Naive thymus-derived CD8-positive, alpha-beta T cell (primary cell): ENCODE data around the gene SLC44A1. TPM values are rescaled to one million over a fixed set of nuclear protein-coding genes. Genes with fewer than 3 reads are reported as not detected.
A peak's percentile ranks its signal among the peaks of the same experiment; 100 is the strongest.
"Not testable (repeated sequence)": the region's sequence is repeated elsewhere in the genome, so short reads cannot be mapped to it uniquely, and the experiment has no call there.

Source experiments
- ATAC-seq, 2 donors: fragments of 150-1000 bp; cut with Tn5 transposase in 1 of 2; sonication (Bioruptor Pico), chemical (Tn5 transposase) in 1 of 2; 1 replicate in 1 of 2; 2 replicates in 1 of 2; pipeline ENCODE4 v1.10.0; 2021; ENCODE audit warnings: mild to moderate bottlenecking in 2 of 2, moderate library complexity in 2 of 2
- POLR2A ChIA-PET: fragments of 350-600 bp; sonication (Branson Sonifier 250); formaldehyde crosslinking; loops from one replicate; lab custom pipeline; 2021; ENCODE audit warnings: antibody characterized with exemption; lab: Charles Lee
- DNase-seq, 10 donors: peaks; one replicate each; pipeline versions ENCODE4 v3.0.0 to v3.0.0-alpha.2; 2020 to 2022
- H3K27ac Mint-ChIP-seq, 10 donors: one replicate each; pipeline ENCODE4 v1.8.0; 2020 to 2022; ENCODE audit warnings: mild to moderate bottlenecking in 10 of 10, mixed read lengths in 10 of 10, moderate library complexity in 4 of 10, inconsistent platforms in 1 of 10
- H3K27me3 Mint-ChIP-seq, 5 donors: one replicate each; pipeline ENCODE4 v1.8.0; 2021 to 2022; ENCODE audit warnings: mixed read lengths in 5 of 5
- H3K36me3 Mint-ChIP-seq, 3 donors: one replicate each; pipeline ENCODE4 v1.8.0; 2020 to 2022; ENCODE audit warnings: mixed read lengths in 3 of 3, mild to moderate bottlenecking in 2 of 3, inconsistent platforms in 1 of 3
- H3K4me1 Mint-ChIP-seq, 4 donors: one replicate each; pipeline ENCODE4 v1.8.0; 2021 to 2022; ENCODE audit warnings: mixed read lengths in 4 of 4
- H3K4me3 Mint-ChIP-seq, 10 donors: one replicate each; pipeline ENCODE4 v1.8.0; 2020 to 2022; ENCODE audit warnings: mild to moderate bottlenecking in 10 of 10, mixed read lengths in 10 of 10, moderate library complexity in 6 of 10, inconsistent platforms in 1 of 10
- H3K9me3 Mint-ChIP-seq, 9 donors: one replicate each; pipeline ENCODE4 v1.8.0; 2020 to 2022; ENCODE audit warnings: mixed read lengths in 9 of 9, mild to moderate bottlenecking in 3 of 9, inconsistent platforms in 1 of 9, moderate library complexity in 1 of 9
- polyA plus RNA-seq, 3 donors: library from polyadenylated mRNA; unstranded; fragments of 300-500 nt; fragmentation: Illumina TruSeq; gene quantifications; one replicate each; pipeline ENCODE4 v1.2.3, GENCODE V29; 2021
- total RNA-seq, 8 experiments: library from RNA in 2 of 8; stranded (reverse) in 2 of 8; gene quantifications; one replicate each; pipeline ENCODE4 v1.2.3 and lab custom pipeline; 2021 to 2026

The SLC44A1 gene
- total and polyA plus RNA-seq, 5 experiments from 2014 or later: 8.2 to 16.8 (median 12.2) TPM

GRCh38 chr9:105245029-105245890, 809 bp downstream of the SLC44A1 start:
- Mint-ChIP-seq H3K27me3 (peaks cover 5 to 12% (median 10%) of the 10 kb centered on the region in 5 donors), H3K4me1 (peaks cover 12 to 35% (median 30%) of the 10 kb centered on the region in 4 donors), H3K27ac (peak overlapping the region; percentile 29 to 92 (median 87)), H3K9me3 (no peaks in the 10 kb centered on the region), H3K36me3 (no peaks in the 10 kb centered on the region), H3K4me3 (peak overlapping the region; percentile 85 to 96 (median 92))
- DNase-seq (peak; percentile 10 to 72 (median 51)), ATAC-seq (peak; percentile 32 to 44)
- POLR2A ChIA-PET: interaction anchor here (0.7 to 1.7 kb wide), 7 partner anchors 41 to 254 kb away, joined by 3 to 10 read pairs (median 4); no protein-coding TSS in a partner anchor

- H3K9me3 Mint-ChIP-seq: no peaks in the 10 kb centered on the region
These were observed 1.4 kb downstream of the SLC44A1 start for GRCh38 chr9:105245891-105246161.

GRCh38 chr9:105246656-105247173, 2.3 kb downstream of the SLC44A1 start:
- peaks cover 0 to under 1% (median 0%) of the 10 kb centered on the region in 5 donors for H3K27me3 Mint-ChIP-seq
- POLR2A ChIA-PET: interaction anchor here (0.7 kb wide), 1 partner anchor 18 kb away, joined by 4 read pairs; no protein-coding TSS in a partner anchor
- H3K4me1 Mint-ChIP-seq: peaks cover 16 to 40% (median 30%) of the 10 kb centered on the region in 4 donors
- no peak for ATAC-seq
- H3K4me3 Mint-ChIP-seq: peak overlapping the region in 2 of 10 donors; percentile 10 to 96
- DNase-seq: no peak
- peak overlapping the region in 2 of 10 donors; percentile 78 to 86 for H3K27ac Mint-ChIP-seq
- no peaks in the 10 kb centered on the region for H3K36me3 Mint-ChIP-seq
- no peaks in the 10 kb centered on the region for H3K9me3 Mint-ChIP-seq

More at GRCh38 chr9:105245891-105246161, 1.4 kb downstream of the SLC44A1 start:
- POLR2A ChIA-PET: interaction anchor here (0.5 to 0.7 kb wide), 2 partner anchors 105 to 161 kb away, joined by 3 to 5 read pairs; no protein-coding TSS in a partner anchor
- Mint-ChIP-seq H3K27ac (peak overlapping the region; percentile 27 to 92 (median 87)), H3K4me3 (peak overlapping the region; percentile 85 to 96 (median 92)), H3K4me1 (peaks cover 12 to 35% (median 30%) of the 10 kb centered on the region in 4 donors), H3K27me3 (peaks cover 3 to 8% (median 6%) of the 10 kb centered on the region in 5 donors), H3K36me3 (no peaks in the 10 kb centered on the region)
- ATAC-seq (no peak), DNase-seq (no peak)

- Mint-ChIP-seq H3K4me1 (peaks cover 16 to 31% (median 20%) of the 10 kb centered on the region in 4 donors), H3K9me3 (no peaks in the 10 kb centered on the region), H3K27ac (no peak overlapping the region), H3K36me3 (no peaks in the 10 kb centered on the region), H3K4me3 (no peak overlapping the region), H3K27me3 (no peaks in the 10 kb centered on the region)
- DNase-seq (no peak), ATAC-seq (no peak)
- POLR2A ChIA-PET: no interaction called here
These were observed 4.2 kb downstream of the SLC44A1 start for GRCh38 chr9:105248691-105249090.

- POLR2A ChIA-PET: no interaction called here
- ATAC-seq (no peak), DNase-seq (no peak)
- no peaks in the 10 kb centered on the region for H3K9me3 Mint-ChIP-seq
- no peak overlapping the region for H3K27ac Mint-ChIP-seq
- H3K4me1 Mint-ChIP-seq: peaks cover 6 to 14% (median 8%) of the 10 kb centered on the region in 4 donors
- no peaks in the 10 kb centered on the region for H3K27me3 Mint-ChIP-seq
- H3K36me3 Mint-ChIP-seq: no peaks in the 10 kb centered on the region
- no peak overlapping the region for H3K4me3 Mint-ChIP-seq
These were observed 6.7 kb downstream of the SLC44A1 start for GRCh38 chr9:105251133-105251532.

GRCh38 chr9:105251733-105252404, 7.4 kb downstream of the SLC44A1 start:
- POLR2A ChIA-PET: interaction anchor here (0.7 kb wide), 1 partner anchor 153 kb away, joined by 4 read pairs; no protein-coding TSS in a partner anchor
- ATAC-seq: no peak
- Mint-ChIP-seq H3K4me1 (peaks cover 3 to 8% (median 5%) of the 10 kb centered on the region in 4 donors), H3K27ac (no peak overlapping the region), H3K27me3 (no peaks in the 10 kb centered on the region), H3K4me3 (no peak overlapping the region), H3K9me3 (no peaks in the 10 kb centered on the region), H3K36me3 (no peaks in the 10 kb centered on the region)
- no peak for DNase-seq

GRCh38 chr9:105252405-105252756, 7.9 kb downstream of the SLC44A1 start:
- H3K27ac Mint-ChIP-seq: peak overlapping the region in 1 of 10 donors; percentile 10
- peaks cover 4 to 8% (median 6%) of the 10 kb centered on the region in 4 donors for H3K4me1 Mint-ChIP-seq
- no peaks in the 10 kb centered on the region for H3K36me3 Mint-ChIP-seq
- no peak overlapping the region for H3K4me3 Mint-ChIP-seq
- no peaks in the 10 kb centered on the region for H3K27me3 Mint-ChIP-seq
- H3K9me3 Mint-ChIP-seq: no peaks in the 10 kb centered on the region
- ATAC-seq (no peak), DNase-seq (no peak)
- POLR2A ChIA-PET: interaction anchor here (0.7 kb wide), 1 partner anchor 153 kb away, joined by 4 read pairs; no protein-coding TSS in a partner anchor

- H3K9me3 Mint-ChIP-seq: no peaks in the 10 kb centered on the region
- no peaks in the 10 kb centered on the region for H3K27me3 Mint-ChIP-seq
- H3K36me3 Mint-ChIP-seq: no peaks in the 10 kb centered on the region
- H3K4me1 Mint-ChIP-seq: peaks cover 6 to 14% (median 11%) of the 10 kb centered on the region in 4 donors
- no peak overlapping the region for H3K27ac Mint-ChIP-seq
- ATAC-seq (no peak), DNase-seq (no peak)
- no peak overlapping the region for H3K4me3 Mint-ChIP-seq
- POLR2A ChIA-PET: no interaction called here
These were observed 9.8 kb downstream of the SLC44A1 start for GRCh38 chr9:105254226-105254625.

- H3K27ac Mint-ChIP-seq: no peak overlapping the region
- no peaks in the 10 kb centered on the region for H3K27me3 Mint-ChIP-seq
- no peaks in the 10 kb centered on the region for H3K36me3 Mint-ChIP-seq
- POLR2A ChIA-PET: interaction anchor here (0.6 kb wide), 1 partner anchor 136 kb away, joined by 5 read pairs; no protein-coding TSS in a partner anchor
- peaks cover 9 to 19% (median 12%) of the 10 kb centered on the region in 4 donors for H3K4me1 Mint-ChIP-seq
- no peak overlapping the region for H3K4me3 Mint-ChIP-seq
- H3K9me3 Mint-ChIP-seq: no peaks in the 10 kb centered on the region
- ATAC-seq (no peak), DNase-seq (no peak)
These were observed 11.0 kb downstream of the SLC44A1 start for GRCh38 chr9:105255421-105255820.

GRCh38 chr9:105256569-105256968, 12.1 kb downstream of the SLC44A1 start:
- ATAC-seq, H3K4me3 Mint-ChIP-seq, DNase-seq, H3K36me3 Mint-ChIP-seq, H3K9me3 Mint-ChIP-seq, H3K27ac Mint-ChIP-seq, H3K27me3 Mint-ChIP-seq, POLR2A ChIA-PET: not testable (repeated sequence)
- peaks cover 6 to 19% (median 9%) of the 10 kb centered on the region in 4 donors for H3K4me1 Mint-ChIP-seq

- Mint-ChIP-seq H3K27me3 (no peaks in the 10 kb centered on the region), H3K4me3 (no peak overlapping the region), H3K36me3 (no peaks in the 10 kb centered on the region), H3K27ac (peak overlapping the region in 1 of 10 donors; percentile 3), H3K4me1 (peaks cover 6 to 19% (median 9%) of the 10 kb centered on the region in 4 donors), H3K9me3 (no peaks in the 10 kb centered on the region)
- POLR2A ChIA-PET: no interaction called here
- DNase-seq (no peak), ATAC-seq (no peak)
These were observed 13.4 kb downstream of the SLC44A1 start for GRCh38 chr9:105257809-105258208.

GRCh38 chr9:105258225-105258737, 13.8 kb downstream of the SLC44A1 start:
- H3K4me1 Mint-ChIP-seq: peaks cover 6 to 19% (median 9%) of the 10 kb centered on the region in 4 donors
- H3K27ac Mint-ChIP-seq: no peak overlapping the region
- DNase-seq (no peak), ATAC-seq (no peak)
- no peaks in the 10 kb centered on the region for H3K9me3 Mint-ChIP-seq
- H3K27me3 Mint-ChIP-seq: no peaks in the 10 kb centered on the region
- no peak overlapping the region for H3K4me3 Mint-ChIP-seq
- POLR2A ChIA-PET: no interaction called here
- H3K36me3 Mint-ChIP-seq: no peaks in the 10 kb centered on the region
